Measurements from ENCODE around the gene ERVH48-1.

GRCh38 chr21:42921927-42922326 lies 3.5 kb downstream of the ERVH48-1 start:
- TF ChIP-seq CTCF (IDR thresholded peaks at IDR 0.05; ENCODE audit: low read depth, low read length, missing input control) (no peak), JUND (IDR thresholded peaks at IDR 0.05) (no peak), MAX (IDR thresholded peaks at IDR 0.05) (no peak), REST (IDR thresholded peaks at IDR 0.05) (no peak), RXRA (IDR thresholded peaks at IDR 0.05) (no peak), HNF4A (conservative IDR thresholded peaks at IDR 0.05) (no peak)

Measured in liver (tissue), 3 donors.